Measurements from ENCODE around the gene PGA3.
"Not testable (repeated sequence)": the region's sequence is repeated elsewhere in the genome, so short reads cannot be mapped to it uniquely, and the experiment has no call there.

The PGA3 gene

DNA sequence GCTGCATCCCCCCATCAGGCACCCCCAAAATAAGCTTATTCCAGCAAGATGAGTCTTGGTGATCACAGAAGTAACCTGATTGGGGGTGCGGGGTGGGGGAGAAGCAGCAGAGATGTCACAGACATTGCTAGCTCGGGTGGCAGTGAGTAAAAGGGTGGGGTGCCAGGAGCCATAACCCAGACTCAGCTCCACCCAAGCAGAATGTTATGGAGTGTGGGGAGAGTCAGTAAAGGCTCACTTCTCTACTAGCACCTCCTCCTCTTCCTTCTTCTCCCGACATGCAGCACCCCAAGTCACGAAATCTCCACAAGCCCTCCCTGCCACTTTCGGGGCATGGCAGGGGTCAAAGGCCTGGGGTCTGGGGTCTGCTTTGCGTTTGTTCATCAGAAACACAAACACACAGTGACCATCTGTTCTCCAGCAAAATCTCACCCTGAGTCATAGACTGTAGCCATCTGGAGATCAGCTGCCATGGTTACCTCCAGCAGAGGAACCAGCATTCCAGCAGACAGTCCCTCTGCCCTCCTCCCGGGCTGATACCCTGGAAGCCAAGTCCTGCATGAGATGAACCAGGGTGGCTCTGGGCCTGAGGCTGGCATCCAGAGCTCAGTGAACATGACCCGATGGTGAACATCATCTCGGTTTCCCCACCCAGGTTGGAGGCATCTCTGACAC, 4.5 kb downstream of the PGA3 start:
- not testable (repeated sequence) for DNase-seq (ENCODE audit: low spot score)

DNA sequence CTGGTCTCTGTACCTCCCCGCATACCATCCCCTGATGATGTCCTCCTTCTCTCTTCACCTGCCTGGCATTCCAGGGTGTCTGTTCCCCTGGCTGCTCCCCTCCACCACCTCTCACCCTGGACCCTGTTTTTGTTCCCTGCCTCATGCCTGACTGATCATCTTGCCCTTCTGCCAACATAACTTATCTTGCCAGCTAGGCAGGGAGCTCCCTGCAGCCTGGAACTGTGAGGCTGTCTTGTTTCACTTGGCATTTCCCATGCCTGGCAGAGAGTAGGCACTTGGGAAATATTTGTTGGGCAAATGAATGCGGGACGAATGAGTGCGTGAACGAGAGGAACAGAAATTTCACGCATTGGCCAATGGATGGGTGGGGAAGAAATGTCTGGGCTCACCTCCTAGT, 7.3 kb downstream of the PGA3 start:
- not testable (repeated sequence) for DNase-seq (ENCODE audit: low spot score)

DNA sequence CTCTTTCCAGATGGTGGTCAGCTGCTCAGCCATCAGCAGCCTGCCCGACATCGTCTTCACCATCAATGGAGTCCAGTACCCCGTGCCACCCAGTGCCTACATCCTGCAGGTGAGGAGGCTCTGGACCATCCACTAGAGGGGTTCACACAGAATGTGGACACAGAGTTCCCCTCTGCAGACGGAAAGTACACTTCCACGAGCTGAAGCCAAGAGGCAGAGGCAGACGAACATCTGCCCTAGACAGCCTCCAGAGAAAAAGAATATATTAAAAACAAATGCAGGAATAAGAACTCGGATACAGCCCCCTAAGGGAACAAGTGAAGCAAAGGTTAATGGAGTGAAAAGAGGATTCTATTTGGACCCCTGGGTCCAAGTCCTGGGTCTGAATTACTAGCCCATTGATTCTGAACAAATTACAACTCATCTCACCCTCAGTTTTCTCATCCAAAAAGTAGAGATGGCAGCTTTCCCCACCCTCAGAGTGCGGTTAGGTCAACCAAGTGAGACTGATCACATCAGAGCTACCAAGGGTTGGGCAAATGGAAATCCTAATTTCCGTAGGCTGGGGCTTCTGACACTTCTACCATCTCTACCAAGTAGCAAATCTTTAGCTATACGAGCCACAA, 8.1 kb downstream of the PGA3 start:
- DNase-seq (ENCODE audit: low spot score), result not testable (repeated sequence)

DNA sequence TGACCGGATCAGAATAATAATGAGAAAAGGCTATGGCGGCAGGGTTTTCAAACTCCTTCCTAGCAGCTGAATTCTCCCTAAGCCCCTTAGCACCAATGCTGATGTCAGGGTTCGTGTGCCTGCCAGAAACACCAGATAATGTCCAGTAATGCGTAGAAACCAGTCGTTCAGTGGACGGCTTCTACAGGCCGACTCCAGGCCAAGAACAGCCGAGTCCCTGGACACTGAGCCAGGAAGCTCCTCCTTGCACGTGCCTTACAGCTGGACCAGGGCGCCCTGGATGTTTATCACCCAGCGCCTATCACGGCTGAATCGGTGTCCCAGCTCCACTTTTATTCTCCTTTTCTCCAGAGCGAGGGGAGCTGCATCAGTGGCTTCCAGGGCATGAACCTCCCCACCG, 8.9 kb downstream of the PGA3 start:
- DNase-seq (ENCODE audit: low spot score), result not testable (repeated sequence)

DNA sequence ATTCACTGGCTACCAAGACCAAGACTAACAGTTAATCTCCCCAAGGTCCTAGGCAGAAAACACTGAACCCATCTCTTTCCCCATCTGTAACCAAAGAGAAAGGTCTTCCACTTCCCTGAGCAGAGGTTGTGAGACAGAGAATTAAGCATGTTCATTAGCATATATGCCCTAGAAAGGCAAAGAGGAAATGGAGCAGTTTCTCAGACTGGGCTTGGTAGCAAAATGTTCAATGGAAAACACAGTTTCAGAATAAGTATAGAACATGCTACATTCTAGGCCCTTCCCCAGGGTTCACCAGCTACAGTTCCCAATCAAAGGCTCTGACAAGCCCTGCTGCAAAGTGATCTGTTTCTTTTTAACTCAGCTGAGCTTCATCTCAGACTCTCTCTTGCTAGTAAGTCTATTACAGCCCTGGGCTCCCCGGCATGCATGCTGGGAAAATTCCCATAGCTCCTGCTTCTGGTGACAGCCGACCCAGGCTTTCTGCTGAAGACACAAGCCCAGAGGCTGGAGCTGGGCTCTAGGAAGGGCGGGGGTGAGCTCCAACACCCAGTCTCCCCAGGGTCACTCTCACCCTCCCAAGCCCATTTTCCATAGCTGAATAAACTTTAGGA, 10.5 kb downstream of the PGA3 start:
- DNase-seq (ENCODE audit: low spot score), result not testable (repeated sequence)

DNA sequence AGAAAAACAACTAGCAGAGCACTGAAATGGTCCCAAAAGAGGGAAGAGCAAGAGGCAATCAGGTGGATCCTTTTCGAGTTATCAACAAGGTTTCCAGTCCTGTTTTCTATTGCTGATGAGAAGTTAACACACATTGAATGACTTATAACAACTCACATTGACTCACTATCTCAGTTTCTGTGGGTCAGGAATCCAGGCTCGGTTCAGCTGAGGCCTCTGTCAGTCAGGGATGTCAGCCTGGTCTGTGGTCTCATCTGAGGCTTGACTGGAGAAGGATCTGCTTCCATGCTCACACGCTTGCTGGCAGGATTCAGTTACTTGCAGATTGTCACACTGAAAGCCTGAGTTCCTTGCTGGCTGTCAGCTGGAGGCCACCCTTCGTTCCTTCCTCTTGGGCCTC, 15.0 kb downstream of the PGA3 start:
- not testable (repeated sequence) for DNase-seq (ENCODE audit: low spot score)

DNA sequence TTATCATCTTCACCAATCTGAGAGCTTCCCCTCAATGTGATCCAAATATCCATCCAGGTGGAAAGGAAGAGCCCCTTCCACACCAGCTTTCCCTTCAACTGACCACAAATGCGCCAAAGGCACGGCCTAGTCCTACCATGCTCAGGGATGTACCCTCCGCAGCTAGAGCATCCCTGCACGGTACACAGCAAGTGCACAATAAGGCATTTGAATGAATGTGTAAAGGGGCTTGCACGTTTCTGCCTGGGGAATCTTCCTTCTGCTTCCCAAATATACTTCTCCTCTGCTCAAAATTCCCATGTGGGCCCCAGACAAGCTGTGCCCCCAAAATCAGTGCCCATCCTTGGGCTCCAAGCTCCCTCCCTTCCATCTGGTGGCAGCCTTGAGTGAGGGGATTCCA, 15.7 kb downstream of the PGA3 start:
- DNase-seq (ENCODE audit: low spot score), result not testable (repeated sequence)

DNA sequence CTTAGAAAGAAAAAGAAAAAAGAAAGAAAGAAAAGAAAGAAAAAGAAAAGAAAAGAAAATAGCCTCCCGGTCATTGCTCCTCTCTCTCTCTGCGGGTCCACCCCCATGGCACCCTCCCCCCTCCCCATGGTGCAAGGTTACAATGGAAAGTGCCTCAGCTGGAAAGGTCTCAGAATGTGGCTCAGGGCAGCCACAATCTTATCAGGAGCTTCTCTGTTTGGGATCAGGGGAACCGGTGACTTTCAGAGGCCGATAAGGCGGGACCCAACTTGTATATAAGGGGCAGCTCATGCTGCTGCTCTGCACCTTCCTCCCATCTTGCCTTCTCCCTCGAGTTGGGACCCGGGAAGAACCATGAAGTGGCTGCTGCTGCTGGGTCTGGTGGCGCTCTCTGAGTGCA, 18.7 kb downstream of the PGA3 start, which contains the start of gene PGA4:
TSS of gene PGA4 (plus strand) at position 301 of the 400 bp plus-strand sequence. CDS start at position 355, 54 bp downstream.
- DNase-seq (ENCODE audit: low spot score), result not testable (repeated sequence)

DNA sequence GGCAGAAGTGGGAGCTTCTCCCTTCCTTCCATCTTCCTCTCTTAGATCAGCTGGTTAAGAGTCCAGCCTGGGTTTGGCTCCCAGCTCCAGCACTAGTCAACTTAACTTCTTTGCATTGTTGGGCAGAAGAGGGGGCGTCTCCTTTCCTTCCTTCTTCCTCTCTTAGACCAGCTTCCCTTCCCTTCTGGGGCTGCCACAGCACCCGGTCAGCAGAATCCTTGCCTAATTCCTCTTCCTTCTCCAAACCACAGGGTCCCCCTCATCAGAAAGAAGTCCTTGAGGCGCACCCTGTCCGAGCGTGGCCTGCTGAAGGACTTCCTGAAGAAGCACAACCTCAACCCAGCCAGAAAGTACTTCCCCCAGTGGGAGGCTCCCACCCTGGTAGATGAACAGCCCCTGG, 19.4 kb downstream of the PGA3 start:
- not testable (repeated sequence) for DNase-seq (ENCODE audit: low spot score)

DNA sequence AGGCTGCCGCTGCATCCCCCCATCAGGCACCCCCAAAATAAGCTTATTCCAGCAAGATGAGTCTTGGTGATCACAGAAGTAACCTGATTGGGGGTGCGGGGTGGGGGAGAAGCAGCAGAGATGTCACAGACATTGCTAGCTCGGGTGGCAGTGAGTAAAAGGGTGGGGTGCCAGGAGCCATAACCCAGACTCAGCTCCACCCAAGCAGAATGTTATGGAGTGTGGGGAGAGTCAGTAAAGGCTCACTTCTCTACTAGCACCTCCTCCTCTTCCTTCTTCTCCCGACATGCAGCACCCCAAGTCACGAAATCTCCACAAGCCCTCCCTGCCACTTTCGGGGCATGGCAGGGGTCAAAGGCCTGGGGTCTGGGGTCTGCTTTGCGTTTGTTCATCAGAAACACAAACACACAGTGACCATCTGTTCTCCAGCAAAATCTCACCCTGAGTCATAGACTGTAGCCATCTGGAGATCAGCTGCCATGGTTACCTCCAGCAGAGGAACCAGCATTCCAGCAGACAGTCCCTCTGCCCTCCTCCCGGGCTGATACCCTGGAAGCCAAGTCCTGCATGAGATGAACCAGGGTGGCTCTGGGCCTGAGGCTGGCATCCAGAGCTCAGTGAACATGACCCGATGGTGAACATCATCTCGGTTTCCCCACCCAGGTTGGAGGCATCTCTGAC, 23.3 kb downstream of the PGA3 start:
- not testable (repeated sequence) for DNase-seq (ENCODE audit: low spot score)

DNA sequence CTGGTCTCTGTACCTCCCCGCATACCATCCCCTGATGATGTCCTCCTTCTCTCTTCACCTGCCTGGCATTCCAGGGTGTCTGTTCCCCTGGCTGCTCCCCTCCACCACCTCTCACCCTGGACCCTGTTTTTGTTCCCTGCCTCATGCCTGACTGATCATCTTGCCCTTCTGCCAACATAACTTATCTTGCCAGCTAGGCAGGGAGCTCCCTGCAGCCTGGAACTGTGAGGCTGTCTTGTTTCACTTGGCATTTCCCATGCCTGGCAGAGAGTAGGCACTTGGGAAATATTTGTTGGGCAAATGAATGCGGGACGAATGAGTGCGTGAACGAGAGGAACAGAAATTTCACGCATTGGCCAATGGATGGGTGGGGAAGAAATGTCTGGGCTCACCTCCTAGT, 26.1 kb downstream of the PGA3 start:
- not testable (repeated sequence) for DNase-seq (ENCODE audit: low spot score)

DNA sequence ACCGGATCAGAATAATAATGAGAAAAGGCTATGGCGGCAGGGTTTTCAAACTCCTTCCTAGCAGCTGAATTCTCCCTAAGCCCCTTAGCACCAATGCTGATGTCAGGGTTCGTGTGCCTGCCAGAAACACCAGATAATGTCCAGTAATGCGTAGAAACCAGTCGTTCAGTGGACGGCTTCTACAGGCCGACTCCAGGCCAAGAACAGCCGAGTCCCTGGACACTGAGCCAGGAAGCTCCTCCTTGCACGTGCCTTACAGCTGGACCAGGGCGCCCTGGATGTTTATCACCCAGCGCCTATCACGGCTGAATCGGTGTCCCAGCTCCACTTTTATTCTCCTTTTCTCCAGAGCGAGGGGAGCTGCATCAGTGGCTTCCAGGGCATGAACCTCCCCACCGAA, 27.7 kb downstream of the PGA3 start:
- not testable (repeated sequence) for DNase-seq (ENCODE audit: low spot score)

DNA sequence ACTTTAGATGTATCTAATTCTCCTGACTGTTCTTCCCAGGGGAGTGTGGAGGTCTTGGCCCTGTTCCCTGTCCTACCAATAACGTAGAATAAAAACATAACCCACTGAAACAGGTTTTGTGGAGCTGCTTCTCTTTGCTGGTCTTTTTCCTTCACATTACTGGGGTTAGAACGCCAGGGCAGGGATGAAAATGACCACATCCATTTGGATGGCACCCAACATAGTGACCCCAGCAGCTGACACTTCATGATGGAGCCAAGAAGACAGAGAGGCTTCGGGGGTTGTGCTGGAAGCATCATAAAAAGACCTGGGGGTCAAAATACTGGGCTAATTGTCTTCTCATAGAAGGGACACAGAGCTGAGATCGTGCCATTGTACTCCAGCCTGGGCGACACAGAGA, 28.3 kb downstream of the PGA3 start:
- DNase-seq (ENCODE audit: low spot score), result not testable (repeated sequence)

DNA sequence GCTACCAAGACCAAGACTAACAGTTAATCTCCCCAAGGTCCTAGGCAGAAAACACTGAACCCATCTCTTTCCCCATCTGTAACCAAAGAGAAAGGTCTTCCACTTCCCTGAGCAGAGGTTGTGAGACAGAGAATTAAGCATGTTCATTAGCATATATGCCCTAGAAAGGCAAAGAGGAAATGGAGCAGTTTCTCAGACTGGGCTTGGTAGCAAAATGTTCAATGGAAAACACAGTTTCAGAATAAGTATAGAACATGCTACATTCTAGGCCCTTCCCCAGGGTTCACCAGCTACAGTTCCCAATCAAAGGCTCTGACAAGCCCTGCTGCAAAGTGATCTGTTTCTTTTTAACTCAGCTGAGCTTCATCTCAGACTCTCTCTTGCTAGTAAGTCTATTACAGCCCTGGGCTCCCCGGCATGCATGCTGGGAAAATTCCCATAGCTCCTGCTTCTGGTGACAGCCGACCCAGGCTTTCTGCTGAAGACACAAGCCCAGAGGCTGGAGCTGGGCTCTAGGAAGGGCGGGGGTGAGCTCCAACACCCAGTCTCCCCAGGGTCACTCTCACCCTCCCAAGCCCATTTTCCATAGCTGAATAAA, 29.3 kb downstream of the PGA3 start:
- DNase-seq (ENCODE audit: low spot score), result not testable (repeated sequence)

DNA sequence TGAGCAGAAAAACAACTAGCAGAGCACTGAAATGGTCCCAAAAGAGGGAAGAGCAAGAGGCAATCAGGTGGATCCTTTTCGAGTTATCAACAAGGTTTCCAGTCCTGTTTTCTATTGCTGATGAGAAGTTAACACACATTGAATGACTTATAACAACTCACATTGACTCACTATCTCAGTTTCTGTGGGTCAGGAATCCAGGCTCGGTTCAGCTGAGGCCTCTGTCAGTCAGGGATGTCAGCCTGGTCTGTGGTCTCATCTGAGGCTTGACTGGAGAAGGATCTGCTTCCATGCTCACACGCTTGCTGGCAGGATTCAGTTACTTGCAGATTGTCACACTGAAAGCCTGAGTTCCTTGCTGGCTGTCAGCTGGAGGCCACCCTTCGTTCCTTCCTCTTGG, 33.8 kb downstream of the PGA3 start:
- DNase-seq (ENCODE audit: low spot score), result not testable (repeated sequence)

DNA sequence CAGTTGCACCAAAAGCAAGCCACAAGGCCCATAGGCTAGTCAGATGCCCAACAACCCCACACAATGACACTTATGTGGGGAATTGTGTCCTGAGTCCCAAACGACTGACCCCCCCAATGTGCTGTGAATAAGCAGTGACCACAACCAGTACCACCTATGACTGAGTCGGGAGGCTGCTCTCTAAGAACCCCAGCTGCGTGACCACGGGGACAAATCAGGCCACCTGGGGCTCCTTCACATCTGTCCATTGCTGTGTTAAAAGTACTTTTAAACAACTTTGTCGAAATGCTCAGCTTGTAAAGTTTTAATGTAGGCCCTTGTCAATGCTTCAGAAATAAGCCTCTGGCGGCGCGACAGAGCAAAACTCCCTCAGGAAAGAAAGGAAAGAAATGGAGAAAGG, 37.0 kb downstream of the PGA3 start:
- not testable (repeated sequence) for DNase-seq (ENCODE audit: low spot score)

DNA sequence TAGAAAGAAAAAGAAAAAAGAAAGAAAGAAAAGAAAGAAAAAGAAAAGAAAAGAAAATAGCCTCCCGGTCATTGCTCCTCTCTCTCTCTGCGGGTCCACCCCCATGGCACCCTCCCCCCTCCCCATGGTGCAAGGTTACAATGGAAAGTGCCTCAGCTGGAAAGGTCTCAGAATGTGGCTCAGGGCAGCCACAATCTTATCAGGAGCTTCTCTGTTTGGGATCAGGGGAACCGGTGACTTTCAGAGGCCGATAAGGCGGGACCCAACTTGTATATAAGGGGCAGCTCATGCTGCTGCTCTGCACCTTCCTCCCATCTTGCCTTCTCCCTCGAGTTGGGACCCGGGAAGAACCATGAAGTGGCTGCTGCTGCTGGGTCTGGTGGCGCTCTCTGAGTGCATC, 37.6 kb downstream of the PGA3 start, which contains the start of gene PGA5:
TSS of gene PGA5 (plus strand) at position 301 of the 400 bp plus-strand sequence. CDS start at position 353, 52 bp downstream.
- not testable (repeated sequence) for DNase-seq (ENCODE audit: low spot score)

DNA sequence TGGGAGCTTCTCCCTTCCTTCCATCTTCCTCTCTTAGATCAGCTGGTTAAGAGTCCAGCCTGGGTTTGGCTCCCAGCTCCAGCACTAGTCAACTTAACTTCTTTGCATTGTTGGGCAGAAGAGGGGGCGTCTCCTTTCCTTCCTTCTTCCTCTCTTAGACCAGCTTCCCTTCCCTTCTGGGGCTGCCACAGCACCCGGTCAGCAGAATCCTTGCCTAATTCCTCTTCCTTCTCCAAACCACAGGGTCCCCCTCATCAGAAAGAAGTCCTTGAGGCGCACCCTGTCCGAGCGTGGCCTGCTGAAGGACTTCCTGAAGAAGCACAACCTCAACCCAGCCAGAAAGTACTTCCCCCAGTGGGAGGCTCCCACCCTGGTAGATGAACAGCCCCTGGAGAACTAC, 38.2 kb downstream of the PGA3 start:
- not testable (repeated sequence) for DNase-seq (ENCODE audit: low spot score)

DNA sequence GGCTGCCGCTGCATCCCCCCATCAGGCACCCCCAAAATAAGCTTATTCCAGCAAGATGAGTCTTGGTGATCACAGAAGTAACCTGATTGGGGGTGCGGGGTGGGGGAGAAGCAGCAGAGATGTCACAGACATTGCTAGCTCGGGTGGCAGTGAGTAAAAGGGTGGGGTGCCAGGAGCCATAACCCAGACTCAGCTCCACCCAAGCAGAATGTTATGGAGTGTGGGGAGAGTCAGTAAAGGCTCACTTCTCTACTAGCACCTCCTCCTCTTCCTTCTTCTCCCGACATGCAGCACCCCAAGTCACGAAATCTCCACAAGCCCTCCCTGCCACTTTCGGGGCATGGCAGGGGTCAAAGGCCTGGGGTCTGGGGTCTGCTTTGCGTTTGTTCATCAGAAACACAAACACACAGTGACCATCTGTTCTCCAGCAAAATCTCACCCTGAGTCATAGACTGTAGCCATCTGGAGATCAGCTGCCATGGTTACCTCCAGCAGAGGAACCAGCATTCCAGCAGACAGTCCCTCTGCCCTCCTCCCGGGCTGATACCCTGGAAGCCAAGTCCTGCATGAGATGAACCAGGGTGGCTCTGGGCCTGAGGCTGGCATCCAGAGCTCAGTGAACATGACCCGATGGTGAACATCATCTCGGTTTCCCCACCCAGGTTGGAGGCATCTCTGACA, 42.1 kb downstream of the PGA3 start:
- DNase-seq (ENCODE audit: low spot score), result not testable (repeated sequence)

DNA sequence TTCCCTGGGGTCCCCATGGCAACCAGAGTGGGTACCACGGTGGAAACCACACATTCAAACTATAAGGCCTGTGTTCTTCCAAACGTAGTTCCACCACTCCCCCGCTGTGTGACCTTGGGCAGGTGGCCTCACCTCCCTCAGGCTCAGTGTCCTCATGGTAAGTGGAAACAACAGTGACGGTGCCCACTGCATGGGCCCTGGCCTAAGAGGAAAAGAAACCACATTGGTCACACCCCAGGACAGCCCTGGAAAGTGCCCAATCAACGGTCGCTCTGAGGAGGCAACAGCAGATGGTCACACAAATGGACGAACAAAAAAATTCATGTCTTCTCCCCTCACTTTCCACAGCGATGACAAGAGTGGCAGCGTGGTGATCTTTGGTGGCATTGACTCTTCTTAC, 44.8 kb downstream of the PGA3 start:
- DNase-seq (ENCODE audit: low spot score), result not testable (repeated sequence)

DNA sequence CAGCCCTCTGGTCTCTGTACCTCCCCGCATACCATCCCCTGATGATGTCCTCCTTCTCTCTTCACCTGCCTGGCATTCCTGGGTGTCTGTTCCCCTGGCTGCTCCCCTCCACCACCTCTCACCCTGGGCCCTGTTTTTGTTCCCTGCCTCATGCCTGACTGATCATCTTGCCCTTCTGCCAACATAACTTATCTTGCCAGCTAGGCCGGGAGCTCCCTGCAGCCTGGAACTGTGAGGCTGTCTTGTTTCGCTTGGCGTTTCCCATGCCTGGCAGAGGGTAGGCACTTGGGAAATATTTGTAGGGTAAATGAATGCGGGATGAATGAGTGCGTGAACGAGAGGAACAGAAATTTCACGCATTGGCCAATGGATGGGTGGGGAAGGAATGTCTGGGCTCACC, 45.9 kb downstream of the PGA3 start:
- not testable (repeated sequence) for DNase-seq (ENCODE audit: low spot score)
